Chondrocyte (in vitro differentiated cells): ENCODE measurements around the gene KLF9. TPM values are rescaled to one million over a fixed set of nuclear protein-coding genes. Genes with fewer than 3 reads are reported as not detected.
A peak's percentile ranks its signal among the peaks of the same experiment; 100 is the strongest.

Experiments used
- DNase-seq: peaks from one replicate; pipeline ENCODE4 v3.0.0; 2021; ENCODE audit warnings: mixed read lengths, low spot score
- H3K27ac Mint-ChIP-seq: one replicate; pipeline ENCODE4 v1.8.0; 2021; ENCODE audit warnings: mild to moderate bottlenecking, moderate library complexity, mixed read lengths; ENCODE audit not compliant: unreplicated experiment
- H3K27me3 Mint-ChIP-seq: 2 replicates; pipeline ENCODE4 v1.8.0; 2021; ENCODE audit warnings: low read depth, mixed read lengths
- H3K36me3 Mint-ChIP-seq: 2 replicates; pipeline ENCODE4 v1.8.0; 2021; ENCODE audit warnings: low read depth, mixed read lengths
- H3K4me1 Mint-ChIP-seq: 2 replicates; pipeline ENCODE4 v1.8.0; 2021; ENCODE audit warnings: low read depth, mild to moderate bottlenecking, mixed read lengths
- H3K4me3 Mint-ChIP-seq: one replicate; pipeline ENCODE4 v1.8.0; 2021; ENCODE audit warnings: mild to moderate bottlenecking, moderate library complexity, mixed read lengths; ENCODE audit not compliant: unreplicated experiment
- H3K9me3 Mint-ChIP-seq: 2 replicates; pipeline ENCODE4 v1.8.0; 2021; ENCODE audit warnings: low read depth, mixed read lengths
- CTCF ChIP-seq: fragments of 200-600 bp; sonication (generic); IDR thresholded peaks from 2 replicates; pipeline ENCODE4 v1.5.0; 2021; ENCODE audit warnings: antibody characterized with exemption, mild to moderate bottlenecking, moderate library complexity
- total RNA-seq: library from RNA; stranded (reverse); gene quantifications from 3 replicates; pipeline ENCODE4 v1.2.1, GENCODE V29; 2021

Gene KLF9
- total RNA-seq, 1 donor from 2014 or later, result 31.0 TPM

GRCh38 chr9:70408393-70409040 is 5.9 kb downstream of the KLF9 start:
- peaks cover 6% of the 10 kb centered on the region for H3K36me3 Mint-ChIP-seq
- no peak overlapping the region for H3K4me3 Mint-ChIP-seq
- peak overlapping the region; percentile 54 for H3K27ac Mint-ChIP-seq
- H3K9me3 Mint-ChIP-seq, result no peaks in the 10 kb centered on the region
- no peak for DNase-seq
- no peak for TF ChIP-seq CTCF
- H3K27me3 Mint-ChIP-seq, result no peaks in the 10 kb centered on the region
- peaks cover 75% of the 10 kb centered on the region for H3K4me1 Mint-ChIP-seq

- TF ChIP-seq CTCF, result no peak
- peak overlapping the region; percentile 94 for H3K27ac Mint-ChIP-seq
- no peaks in the 10 kb centered on the region for H3K9me3 Mint-ChIP-seq
- peaks cover 88% of the 10 kb centered on the region for H3K4me1 Mint-ChIP-seq
- H3K4me3 Mint-ChIP-seq, result peak overlapping the region; percentile 29
- no peak for DNase-seq
- H3K27me3 Mint-ChIP-seq, result no peaks in the 10 kb centered on the region
- peaks cover 4% of the 10 kb centered on the region for H3K36me3 Mint-ChIP-seq
Observed at GRCh38 chr9:70407081-70407503, 7.4 kb downstream of the KLF9 start.

GRCh38 chr9:70406434-70406862 is 8.0 kb downstream of the KLF9 start:
- H3K4me3 Mint-ChIP-seq, result peak overlapping the region; percentile 35
- no peak for DNase-seq
- H3K36me3 Mint-ChIP-seq, result no peaks in the 10 kb centered on the region
- H3K27me3 Mint-ChIP-seq, result no peaks in the 10 kb centered on the region
- H3K4me1 Mint-ChIP-seq, result peaks cover 85% of the 10 kb centered on the region
- peak overlapping the region; percentile 94 for H3K27ac Mint-ChIP-seq
- TF ChIP-seq CTCF, result no peak
- no peaks in the 10 kb centered on the region for H3K9me3 Mint-ChIP-seq

GRCh38 chr9:70405808-70406433 is 8.5 kb downstream of the KLF9 start:
- no peaks in the 10 kb centered on the region for H3K36me3 Mint-ChIP-seq
- H3K4me1 Mint-ChIP-seq, result peaks cover 80% of the 10 kb centered on the region
- no peak for TF ChIP-seq CTCF
- H3K27me3 Mint-ChIP-seq, result no peaks in the 10 kb centered on the region
- no peaks in the 10 kb centered on the region for H3K9me3 Mint-ChIP-seq
- peak overlapping the region; percentile 24 for H3K4me3 Mint-ChIP-seq
- no peak for DNase-seq
- peak overlapping the region; percentile 94 for H3K27ac Mint-ChIP-seq

- no peak for TF ChIP-seq CTCF
- Mint-ChIP-seq H3K27me3 (no peaks in the 10 kb centered on the region), H3K4me1 (peaks cover 78% of the 10 kb centered on the region), H3K9me3 (no peaks in the 10 kb centered on the region), H3K4me3 (no peak overlapping the region), H3K27ac (no peak overlapping the region), H3K36me3 (no peaks in the 10 kb centered on the region)
- DNase-seq, result no peak
Observed at GRCh38 chr9:70404261-70404660, 10.2 kb downstream of the KLF9 start.
